K562 (cell line): ENCODE measurements around the gene SNX15. TPM values are rescaled to one million over a fixed set of nuclear protein-coding genes. Genes with fewer than 3 reads are reported as not detected.

Experiments
- ARID3A ChIP-seq: IDR thresholded peaks from 2 replicates; pipeline ENCODE4 v1.6.1; 2012; ENCODE audit warnings: low read depth, low read length, improper control_type of control experiment, borderline replicate concordance
- ATF3 ChIP-seq, 2 experiments: fragments of 450-650 bp in 1 of 2; sonication (generic) in 1 of 2; formaldehyde crosslinking in 1 of 2; IDR thresholded peaks in 1 of 2; conservative IDR thresholded peaks in 1 of 2; 2 replicates each; pipeline versions ENCODE4 v1.6.1 to v1.8.1; 2016 to 2023; ENCODE audit warnings: mild to moderate bottlenecking in 2 of 2, moderate library complexity in 2 of 2, inconsistent platforms in 1 of 2, missing genetic modification reagents in 1 of 2
- CHCHD3 ChIP-seq: fragments of 250-450 bp; sonication (Bioruptor Pico); IDR thresholded peaks from 2 replicates; pipeline ENCODE4 v2.1.2; 2022; ENCODE audit warnings: mild to moderate bottlenecking
- CXXC5 ChIP-seq: fragments of 250-450 bp; sonication (Bioruptor Pico); IDR thresholded peaks from 2 replicates; pipeline ENCODE4 v1.8.0; 2022; ENCODE audit warnings: inconsistent platforms, mild to moderate bottlenecking, moderate library complexity
- EP400 ChIP-seq: fragments of 450-650 bp; IDR thresholded peaks from 2 replicates; pipeline ENCODE4 v1.6.1; 2017; ENCODE audit warnings: antibody characterized with exemption, mild to moderate bottlenecking, moderate library complexity
- GMEB1 ChIP-seq: fragments of 250-450 bp; sonication (Bioruptor Pico); IDR thresholded peaks from 2 replicates; pipeline ENCODE4 v1.4.0; 2020; ENCODE audit warnings: mild to moderate bottlenecking
- MCM7 ChIP-seq, 2 experiments: fragments of 450-650 bp; IDR thresholded peaks; 2 replicates each; pipeline ENCODE4 v1.6.1; 2016 to 2018
- MTA1 ChIP-seq: fragments of 450-650 bp; IDR thresholded peaks from 2 replicates; pipeline ENCODE4 v1.6.1; 2017; ENCODE audit warnings: borderline replicate concordance
- MTA3 ChIP-seq: fragments of 450-650 bp; formaldehyde crosslinking; IDR thresholded peaks from 2 replicates; pipeline ENCODE4 v1.6.1; 2017; ENCODE audit warnings: mild to moderate bottlenecking, borderline replicate concordance
- NFE2L1 ChIP-seq: fragments of 450-650 bp; IDR thresholded peaks from 2 replicates; pipeline ENCODE4 v1.6.1; 2016; ENCODE audit warnings: missing genetic modification characterization, low read depth, mild to moderate bottlenecking, missing compliant biosample characterization, moderate library complexity, borderline replicate concordance
- NR3C1 ChIP-seq: sonication (generic); formaldehyde crosslinking; IDR thresholded peaks from 2 replicates; pipeline ENCODE4 v1.8.1; 2022; ENCODE audit warnings: missing genetic modification reagents
- NR4A1 ChIP-seq, 2 experiments: fragments of 250-450 bp in 1 of 2; fragments of 450-650 bp in 1 of 2; sonication (Bioruptor Pico) in 1 of 2; IDR thresholded peaks; 2 replicates each; pipeline versions ENCODE4 v1.4.0 to v1.6.1; 2016 to 2020; ENCODE audit warnings: mild to moderate bottlenecking in 2 of 2, missing compliant biosample characterization in 1 of 2, missing genetic modification characterization in 1 of 2, moderate library complexity in 1 of 2
- SMAD4 ChIP-seq: fragments of 250-450 bp; sonication (Bioruptor Pico); conservative IDR thresholded peaks from 2 replicates; pipeline ENCODE4 v1.8.0; 2021; ENCODE audit warnings: inconsistent platforms, mild to moderate bottlenecking, moderate library complexity
- ZBTB2 ChIP-seq: fragments of 450-650 bp; IDR thresholded peaks from 2 replicates; pipeline ENCODE4 v1.6.1; 2016; ENCODE audit warnings: antibody characterized with exemption
- ZNF212 ChIP-seq: fragments of 450-650 bp; formaldehyde crosslinking; IDR thresholded peaks from 2 replicates; pipeline ENCODE4 v1.4.0; 2020; ENCODE audit warnings: mild to moderate bottlenecking
- ZNF232 ChIP-seq: sonication (generic); formaldehyde crosslinking; IDR thresholded peaks from 2 replicates; pipeline ENCODE4 v1.8.0; 2022; ENCODE audit warnings: mild to moderate bottlenecking, missing genetic modification reagents
- ZNF24 ChIP-seq: fragments of 450-650 bp; IDR thresholded peaks from 2 replicates; pipeline ENCODE4 v1.6.1; 2016
- ZNF398 ChIP-seq: fragments of 250-450 bp; sonication (Bioruptor Pico); IDR thresholded peaks from 2 replicates; pipeline ENCODE4 v1.8.0; 2021; ENCODE audit warnings: moderate library complexity, mild to moderate bottlenecking, inconsistent platforms
- ZNF408 ChIP-seq: fragments of 250-450 bp; sonication (Bioruptor Pico); IDR thresholded peaks from 2 replicates; pipeline ENCODE4 v1.4.0; 2020; ENCODE audit warnings: low read depth, mild to moderate bottlenecking, moderate library complexity
- ZNF75A ChIP-seq: fragments of 450-650 bp; formaldehyde crosslinking; IDR thresholded peaks from 2 replicates; pipeline ENCODE4 v1.4.0; 2020; ENCODE audit warnings: mild to moderate bottlenecking
- polyA plus RNA-seq, 8 experiments: library from polyadenylated mRNA; depleted of rRNA in 4 of 8; stranded (reverse) in 5 of 8; unstranded in 3 of 8; fragments of >200 nt; fragmentation: Nextera tagmentation in 2 of 8; fragmentation: Illumina TruSeq in 1 of 8; extraction: Ambion mirVana in 2 of 8; extraction: Trizol in 1 of 8; gene quantifications; 2 replicates each; pipeline versions ENCODE4 v1.2.1 to v1.2.3, GENCODE V29; 2011 to 2014; ENCODE audit warnings: inconsistent platforms in 1 of 8, missing spikeins in 1 of 8
- total RNA-seq, 7 experiments: library from RNA; depleted of rRNA in 6 of 7; stranded (reverse); fragments of >200 nt in 6 of 7; fragmentation: Illumina TruSeq in 2 of 7; extraction: Trizol in 2 of 7; gene quantifications; 2 replicates each; pipeline versions ENCODE4 v1.2.1 to v1.2.3, GENCODE V29; 2011 to 2021; ENCODE audit warnings: low replicate concordance in 1 of 7

SNX15 gene
- total and polyA plus RNA-seq, 9 of the 15 experiments (the other 6 are each of a cell fraction or from before 2014, with no cell fraction given): 1.8 to 27.8 (median 15.2) TPM

GRCh38 chr11:65083834-65084597 is 56.8 kb downstream of the SNX15 start, which contains the start of the genes CDCA5 and ZFPL1 (continued):
- TF ChIP-seq NR3C1 (CRISPR knock-in tag) (no peak), ZNF408 (CRISPR knock-in tag) (no peak), CHCHD3 (CRISPR knock-in tag) (no peak), MTA1 (peak; percentile 99), ZNF24 (no peak), CXXC5 (peak; percentile 96), SMAD4 (peak; percentile 77), ZNF398 (CRISPR knock-in tag) (no peak), ZNF212 (CRISPR knock-in tag) (0 out of 2 replicates have a peak, but pooled peaks have one; percentile 55), GMEB1 (CRISPR knock-in tag) (peak; percentile 85), ZNF232 (no peak), NR4A1 (CRISPR knock-in tag; IDR thresholded peaks at IDR 0.05) (no peak), NR4A1 (tag; IDR thresholded peaks at IDR 0.05) (no peak), NFE2L1 (tag) (no peak), ZBTB2 (0 out of 2 replicates have a peak, but pooled peaks have one; percentile 18), EP400 (peak; percentile 100), ATF3 (IDR thresholded peaks at IDR 0.05) (peak; percentile 89), ATF3 (CRISPR knock-in tag; conservative IDR thresholded peaks at IDR 0.05) (peak; percentile 66; the same call in 1 of the 2 replicates), ARID3A (no peak), ZNF75A (CRISPR knock-in tag) (no peak), MTA3 (peak; percentile 58), MCM7 (IDR thresholded peaks at IDR 0.05) (no peak)
